ENCODE results near the gene FOXP3.

DNA sequence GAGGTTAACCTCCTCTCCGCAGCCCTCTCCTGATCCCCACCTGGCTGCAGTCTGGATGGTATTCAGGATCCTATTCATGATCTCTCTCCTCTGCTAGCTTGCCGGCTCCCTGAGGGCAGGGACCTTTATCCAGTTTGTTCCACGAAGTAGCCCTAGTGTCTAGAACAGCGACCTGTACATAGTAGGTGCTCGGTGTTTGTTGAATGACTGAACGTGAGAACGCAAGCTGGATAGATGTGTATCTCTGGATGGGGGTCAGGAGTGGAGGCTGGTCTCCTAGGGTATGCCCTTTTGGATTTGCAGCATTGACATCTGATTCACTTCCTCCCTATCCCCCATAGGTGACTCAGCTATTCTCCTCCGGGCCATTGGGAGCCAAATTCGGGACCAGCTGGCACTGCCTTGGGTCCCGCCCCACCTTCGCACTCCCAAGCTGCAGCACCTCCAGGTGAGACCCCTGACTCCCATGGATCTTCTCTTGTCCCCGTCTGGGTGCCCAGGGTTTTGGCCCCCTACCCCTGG is 21.9 kb downstream of the FOXP3 start:
- TF ChIP-seq CTCF (conservative IDR thresholded peaks at IDR 0.05 in 1 of 2, IDR thresholded peaks at IDR 0.05 in 1 of 2; ENCODE audit: low read depth in 1 of 2, low read length in 2 of 2) (no peak), EZH2 (IDR thresholded peaks at IDR 0.05; ENCODE audit: low read length, missing control alignments) (no peak)
